ENCODE results near the gene COL25A1.

Gene COL25A1

GRCh38 chr4:108788731-108789130 lies 513.7 kb downstream of the COL25A1 start:
- no peak for DNase-seq

GRCh38 chr4:108787724-108788123 lies 514.7 kb downstream of the COL25A1 start:
- no peak for DNase-seq

- no peak for DNase-seq
Measured at GRCh38 chr4:108787106-108787505, 515.4 kb downstream of the COL25A1 start.

- DNase-seq = no peak
Measured at GRCh38 chr4:108786351-108786750, 516.1 kb downstream of the COL25A1 start.

- DNase-seq = no peak
Measured at GRCh38 chr4:108783665-108784463, 518.6 kb downstream of the COL25A1 start.

- DNase-seq = no peak
Measured at GRCh38 chr4:108779958-108780357, 522.5 kb downstream of the COL25A1 start.

- DNase-seq = no peak
Measured at GRCh38 chr4:108777388-108777787, 525.1 kb downstream of the COL25A1 start.

- DNase-seq = no peak
Measured at GRCh38 chr4:108775921-108776320, 526.5 kb downstream of the COL25A1 start.

GRCh38 chr4:108774809-108775530 lies 527.5 kb downstream of the COL25A1 start:
- DNase-seq = no peak

GRCh38 chr4:108772402-108772801 lies 530.1 kb downstream of the COL25A1 start:
- no peak for DNase-seq

GRCh38 chr4:108766058-108766457 lies 536.4 kb downstream of the COL25A1 start:
- no peak for DNase-seq

- no peak for DNase-seq
Measured at GRCh38 chr4:108763986-108764385, 538.5 kb downstream of the COL25A1 start.

- DNase-seq = no peak
Measured at GRCh38 chr4:108763226-108763593, 539.2 kb downstream of the COL25A1 start.

- DNase-seq = peak; percentile 19
Measured at GRCh38 chr4:108762559-108763225, 539.8 kb downstream of the COL25A1 start, which contains the start of gene ETNPPL. TSS of gene ETNPPL (minus strand) at chr4:108763053. CDS start at chr4:108762898, 155 bp downstream.
